Stimulated activated naive B cell treated with anti-CD40 and anti-IgM and Interleukin-4, amounts not matched to agents 10 μg/mL and 1 μg/mL and 100 μg/mL, for 72 hours (primary cell): ENCODE results near the gene PYDC1.
A peak's percentile ranks its signal among the peaks of the same experiment; 100 is the strongest.
"Not testable (repeated sequence)": the region's sequence is repeated elsewhere in the genome, so short reads cannot be mapped to it uniquely, and the experiment has no call there.

Source experiments
- ATAC-seq, 2 donors: fragments of 150-1000 bp; cut with Tn5 transposase; replicated peaks; 2 replicates each; pipeline ENCODE4 v1.10.0; 2021; ENCODE audit warnings: moderate library complexity in 1 of 2
- DNase-seq: peaks from one replicate; pipeline ENCODE4 v3.0.0; 2021
- H3K27ac Mint-ChIP-seq: one replicate; pipeline ENCODE4 v1.8.0; 2022; ENCODE audit warnings: mild to moderate bottlenecking, mixed read lengths
- H3K27me3 Mint-ChIP-seq, 2 donors: one replicate each; pipeline ENCODE4 v1.8.0; 2022; ENCODE audit warnings: mixed read lengths in 2 of 2
- H3K36me3 Mint-ChIP-seq, 2 donors: one replicate each; pipeline ENCODE4 v1.8.0; 2022; ENCODE audit warnings: mixed read lengths in 2 of 2, mild to moderate bottlenecking in 1 of 2
- H3K4me1 Mint-ChIP-seq, 2 donors: one replicate each; pipeline ENCODE4 v1.8.0; 2022; ENCODE audit warnings: mixed read lengths in 2 of 2, mild to moderate bottlenecking in 1 of 2
- H3K4me3 Mint-ChIP-seq, 2 donors: one replicate each; pipeline ENCODE4 v1.8.0; 2022; ENCODE audit warnings: mild to moderate bottlenecking in 2 of 2, mixed read lengths in 2 of 2, moderate library complexity in 1 of 2
- H3K9me3 Mint-ChIP-seq, 2 donors: one replicate each; pipeline ENCODE4 v1.8.0; 2022; ENCODE audit warnings: mixed read lengths in 2 of 2, mild to moderate bottlenecking in 1 of 2

Gene PYDC1

GRCh38 chr16:31186176-31186575, 30.8 kb downstream of the PYDC1 start:
- Mint-ChIP-seq H3K4me1 (peaks cover 47 to 86% of the 10 kb centered on the region in 2 donors), H3K4me3 (no peak overlapping the region), H3K27ac (peak overlapping the region; percentile 17), H3K36me3 (peaks cover 79 to 93% of the 10 kb centered on the region in 2 donors), H3K9me3 (no peaks in the 10 kb centered on the region), H3K27me3 (no peaks in the 10 kb centered on the region)
- ATAC-seq (no peak), DNase-seq (no peak)

GRCh38 chr16:31185339-31185738, 31.6 kb downstream of the PYDC1 start:
- no peaks in the 10 kb centered on the region for H3K27me3 Mint-ChIP-seq
- peaks cover 79 to 93% of the 10 kb centered on the region in 2 donors for H3K36me3 Mint-ChIP-seq
- peak overlapping the region; percentile 16 for H3K27ac Mint-ChIP-seq
- H3K9me3 Mint-ChIP-seq = no peaks in the 10 kb centered on the region
- peak overlapping the region in 1 of 2 donors; percentile 17 for H3K4me3 Mint-ChIP-seq
- no peak for ATAC-seq
- no peak for DNase-seq
- H3K4me1 Mint-ChIP-seq = peaks cover 43 to 85% of the 10 kb centered on the region in 2 donors

GRCh38 chr16:31184888-31185287, 32.0 kb downstream of the PYDC1 start:
- Mint-ChIP-seq H3K9me3 (no peaks in the 10 kb centered on the region), H3K36me3 (peaks cover 78 to 92% of the 10 kb centered on the region in 2 donors), H3K4me3 (peak overlapping the region in 1 of 2 donors; percentile 17), H3K27ac (peak overlapping the region; percentile 76), H3K4me1 (peaks cover 41 to 80% of the 10 kb centered on the region in 2 donors), H3K27me3 (no peaks in the 10 kb centered on the region)
- DNase-seq (no peak), ATAC-seq (no peak)

- Mint-ChIP-seq H3K9me3 (no peaks in the 10 kb centered on the region), H3K27me3 (no peaks in the 10 kb centered on the region), H3K27ac (peak overlapping the region; percentile 86), H3K36me3 (peaks cover 69 to 82% of the 10 kb centered on the region in 2 donors), H3K4me1 (peaks cover 47 to 77% of the 10 kb centered on the region in 2 donors), H3K4me3 (peak overlapping the region; percentile 35 to 52)
- ATAC-seq (no peak), DNase-seq (no peak)
These were observed 33.2 kb downstream of the PYDC1 start for GRCh38 chr16:31183432-31184428.

GRCh38 chr16:31182391-31182790, 34.5 kb downstream of the PYDC1 start:
- DNase-seq (no peak), ATAC-seq (no peak)
- Mint-ChIP-seq H3K4me3 (peak overlapping the region; percentile 93 to 97), H3K36me3 (peaks cover 59 to 72% of the 10 kb centered on the region in 2 donors), H3K27me3 (no peaks in the 10 kb centered on the region), H3K27ac (peak overlapping the region; percentile 86), H3K9me3 (no peaks in the 10 kb centered on the region), H3K4me1 (peaks cover 50 to 75% of the 10 kb centered on the region in 2 donors)

- H3K4me3 Mint-ChIP-seq = peak overlapping the region; percentile 93 to 97
- no peak for DNase-seq
- no peak for ATAC-seq
These were observed 35.7 kb downstream of the PYDC1 start for GRCh38 chr16:31181102-31181830.

GRCh38 chr16:31179747-31180459, 37.0 kb downstream of the PYDC1 start, which contains the start of gene FUS:
Gene FUS, plus strand, starts transcription at chr16:31180139. Its CDS starts 76 bp downstream, at chr16:31180215.
- Mint-ChIP-seq H3K36me3 (peaks cover 37 to 47% of the 10 kb centered on the region in 2 donors), H3K9me3 (no peaks in the 10 kb centered on the region), H3K4me3 (peak within 1 kb of the TSS; percentile 93 to 97), H3K27ac (peak within 1 kb of the TSS; percentile 100), H3K4me1 (peaks cover 40 to 58% of the 10 kb centered on the region in 2 donors), H3K27me3 (no peaks in the 10 kb centered on the region)
- ATAC-seq = peak; percentile 61 to 64
- DNase-seq = peak; percentile 82

More at GRCh38 chr16:31181102-31181830, 35.7 kb downstream of the PYDC1 start:
- Mint-ChIP-seq H3K27me3 (no peaks in the 10 kb centered on the region), H3K9me3 (no peaks in the 10 kb centered on the region), H3K36me3 (peaks cover 51 to 61% of the 10 kb centered on the region in 2 donors), H3K27ac (peak overlapping the region; percentile 100), H3K4me1 (peaks cover 50 to 71% of the 10 kb centered on the region in 2 donors)

- Mint-ChIP-seq H3K27ac (peak overlapping the region; percentile 100), H3K4me1 (peaks cover 38 to 54% of the 10 kb centered on the region in 2 donors), H3K9me3 (no peaks in the 10 kb centered on the region), H3K27me3 (no peaks in the 10 kb centered on the region), H3K4me3 (peak overlapping the region; percentile 93 to 97), H3K36me3 (peaks cover 33 to 44% of the 10 kb centered on the region in 2 donors)
- no peak for DNase-seq
- peak; percentile 15 to 28 for ATAC-seq
These were observed 37.7 kb downstream of the PYDC1 start for GRCh38 chr16:31179219-31179746.

GRCh38 chr16:31177136-31177535, 39.8 kb downstream of the PYDC1 start:
- peak overlapping the region; percentile 22 for H3K27ac Mint-ChIP-seq
- peaks cover 25 to 36% of the 10 kb centered on the region in 2 donors for H3K4me1 Mint-ChIP-seq
- H3K27me3 Mint-ChIP-seq = no peaks in the 10 kb centered on the region
- peaks cover 18 to 23% of the 10 kb centered on the region in 2 donors for H3K36me3 Mint-ChIP-seq
- H3K4me3 Mint-ChIP-seq = peak overlapping the region in 1 of 2 donors; percentile 11
- DNase-seq (peak; percentile 28), ATAC-seq (peak; percentile 2)
- no peaks in the 10 kb centered on the region for H3K9me3 Mint-ChIP-seq

- not testable (repeated sequence) for H3K9me3 Mint-ChIP-seq, ATAC-seq, H3K4me3 Mint-ChIP-seq, DNase-seq, H3K4me1 Mint-ChIP-seq, H3K27ac Mint-ChIP-seq, H3K27me3 Mint-ChIP-seq, H3K36me3 Mint-ChIP-seq
These were observed 46.9 kb downstream of the PYDC1 start for GRCh38 chr16:31170048-31170447.

GRCh38 chr16:31168848-31169247, 48.1 kb downstream of the PYDC1 start:
- no peaks in the 10 kb centered on the region for H3K36me3 Mint-ChIP-seq
- H3K9me3 Mint-ChIP-seq = no peaks in the 10 kb centered on the region
- no peak overlapping the region for H3K4me3 Mint-ChIP-seq
- H3K27ac Mint-ChIP-seq = no peak overlapping the region
- H3K27me3 Mint-ChIP-seq = no peaks in the 10 kb centered on the region
- ATAC-seq (no peak), DNase-seq (no peak)
- H3K4me1 Mint-ChIP-seq = no peaks in the 10 kb centered on the region

- Mint-ChIP-seq H3K36me3 (no peaks in the 10 kb centered on the region), H3K27me3 (no peaks in the 10 kb centered on the region), H3K4me3 (no peak overlapping the region), H3K9me3 (no peaks in the 10 kb centered on the region), H3K27ac (no peak overlapping the region), H3K4me1 (no peaks in the 10 kb centered on the region)
- no peak for ATAC-seq
- DNase-seq = no peak
These were observed 49.6 kb downstream of the PYDC1 start for GRCh38 chr16:31167315-31167714.
